ENCODE results near the gene CDH4. TPM values are rescaled to one million over a fixed set of nuclear protein-coding genes. Genes with fewer than 3 reads are reported as not detected.

Gene CDH4
- total and polyA plus RNA-seq, 2 of the 13 experiments (the other 11 are each of a cell fraction or from before 2014, with no cell fraction given), result not detected

- ATAC-seq, result no peak
- H3K36me3 ChIP-seq (replicated peaks in 1 of 2; ENCODE audit: control insufficient read depth in 1 of 2, insufficient read depth in 2 of 2, low read length in 2 of 2), result no peaks in the 10 kb centered on the region
- POLR2A ChIA-PET, result no interaction called here
- H3K4me1 ChIP-seq (ENCODE audit: insufficient read depth, low read length), result no peaks in the 10 kb centered on the region
- no peaks in the 10 kb centered on the region for H3K9me3 ChIP-seq (ENCODE audit: low read length)
- intact Hi-C loops (cut with micrococcal nuclease; ENCODE audit: unreplicated experiment) (no loop called here), in situ Hi-C loops (cut with HindIII; ENCODE audit: extremely low pct_ligation_motif_present, low pct_unique_long_range_greater_than_20kb) (no loop called here)
- no peaks in the 10 kb centered on the region for H3K79me2 ChIP-seq (ENCODE audit: insufficient read depth, low read length)
- H3K4me2 ChIP-seq (ENCODE audit: low read depth, low read length), result no peak overlapping the region
- DNase-seq (ENCODE audit: low spot score), result no peak
- H4K20me1 ChIP-seq (ENCODE audit: insufficient read depth, low read length), result peaks cover 5% of the 10 kb centered on the region; the same call in 1 of the 2 replicates
- CTCF ChIA-PET (ENCODE audit: low intra/inter-chr PET ratio, low total read pairs), result no interaction called here
- no peak overlapping the region for H3K4me3 ChIP-seq (replicated peaks in 1 of 3; ENCODE audit: insufficient read depth in 1 of 3, low read depth in 2 of 3, low read length in 3 of 3)
- TF ChIP-seq NR2F1 (CRISPR knock-in tag; IDR thresholded peaks at IDR 0.05), result no peak
- no peak for TF ChIP-seq SKIL (CRISPR knock-in tag; IDR thresholded peaks at IDR 0.05; ENCODE audit: borderline replicate concordance)
- 0 out of 2 replicates have a peak, but pooled peaks have one; percentile 82 for TF ChIP-seq EZH2 (conservative IDR thresholded peaks at IDR 0.05; ENCODE audit: low read depth, low read length)
- no peak overlapping the region for H2AFZ ChIP-seq (ENCODE audit: low read length)
- no peak for FAIRE-seq
- no TSS peak for BruUV-seq (replicated peaks)
- no peak overlapping the region for H3K27ac ChIP-seq (ENCODE audit: extremely low read length, insufficient read depth, low read length)
- no peak overlapping the region for H3K9ac ChIP-seq (ENCODE audit: insufficient read depth, low read depth, low read length)
- 17% methylated on average over 18 of the region's 18 CpGs for WGBS (ENCODE audit: low lambda C conversion rate)
- H3K27me3 ChIP-seq (ENCODE audit: control insufficient read depth in 1 of 2, insufficient read depth in 2 of 2, low read length in 2 of 2), result peaks cover 30 to 92% of the 10 kb centered on the region in 2 experiments
Observed at GRCh38 chr20:61763740-61764400, 511.8 kb downstream of the CDH4 start.

DNA sequence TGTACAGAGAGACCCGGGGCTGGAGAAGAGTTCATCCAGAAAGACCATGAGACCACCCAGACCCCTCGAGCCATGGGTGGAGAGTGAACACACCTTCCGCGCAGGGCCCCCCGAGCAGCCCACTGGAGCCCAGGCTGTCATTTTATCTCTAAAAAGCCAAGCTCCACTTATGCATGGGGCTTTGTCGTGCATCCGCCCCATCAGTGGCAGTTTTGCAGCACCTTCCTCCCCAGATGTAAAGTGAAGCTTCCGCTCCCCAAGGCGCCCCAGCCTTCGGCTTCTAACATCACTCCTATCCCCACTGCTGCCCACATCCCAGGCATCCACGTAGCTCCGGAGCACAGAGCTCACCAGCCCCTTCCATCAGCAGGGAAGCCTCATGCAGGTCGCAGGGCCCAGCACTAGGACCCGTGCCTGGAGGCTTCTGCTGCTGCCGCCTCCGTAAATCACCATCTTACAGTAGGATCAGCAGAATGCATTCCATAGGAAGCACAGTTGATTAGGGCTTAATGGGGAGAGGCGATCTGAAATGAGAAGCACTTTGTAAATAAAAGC lies 512.5 kb downstream of the CDH4 start:
- TF ChIP-seq ZNF776 (CRISPR knock-in tag; IDR thresholded peaks at IDR 0.05) (no peak), U2AF1 (optimal IDR thresholded peaks at IDR 0.05; ENCODE audit: low read depth, low read length) (no peak), ZNF12 (CRISPR knock-in tag; IDR thresholded peaks at IDR 0.05) (no peak), TERF1 (CRISPR knock-in tag; IDR thresholded peaks at IDR 0.05) (no peak)
- BruUV-seq (replicated peaks), result no TSS peak
- no peak for FAIRE-seq

More for the DNA sequence above, 512.5 kb downstream of the CDH4 start:
- 28% methylated on average over 17 of the region's 17 CpGs for WGBS (ENCODE audit: low lambda C conversion rate)
- Histone ChIP-seq H3K79me2 (ENCODE audit: insufficient read depth, low read length) (no peaks in the 10 kb centered on the region), H3K9ac (ENCODE audit: insufficient read depth, low read depth, low read length) (no peak overlapping the region), H3K27me3 (ENCODE audit: control insufficient read depth in 1 of 2, insufficient read depth in 2 of 2, low read length in 2 of 2) (peaks cover 26 to 92% of the 10 kb centered on the region in 2 experiments), H3K27ac (ENCODE audit: extremely low read length, insufficient read depth, low read length) (no peak overlapping the region), H2AFZ (ENCODE audit: low read length) (no peak overlapping the region), H3K9me3 (ENCODE audit: low read length) (no peaks in the 10 kb centered on the region), H3K36me3 (replicated peaks in 1 of 2; ENCODE audit: control insufficient read depth in 1 of 2, insufficient read depth in 2 of 2, low read length in 2 of 2) (no peaks in the 10 kb centered on the region), H3K4me2 (ENCODE audit: low read depth, low read length) (no peak overlapping the region), H3K4me1 (ENCODE audit: insufficient read depth, low read length) (no peaks in the 10 kb centered on the region), H3K4me3 (replicated peaks in 1 of 3; ENCODE audit: insufficient read depth in 1 of 3, low read depth in 2 of 3, low read length in 3 of 3) (no peak overlapping the region), H4K20me1 (ENCODE audit: insufficient read depth, low read length) (peaks cover 5% of the 10 kb centered on the region; the same call in 1 of the 2 replicates)
- no peak for ATAC-seq
- intact Hi-C loops (cut with micrococcal nuclease; ENCODE audit: unreplicated experiment), result no loop called here
- ChIA-PET POLR2A (no interaction called here), CTCF (ENCODE audit: low intra/inter-chr PET ratio, low total read pairs) (no interaction called here)
- DNase-seq (ENCODE audit: low spot score), result no peak
- in situ Hi-C loops (cut with HindIII; ENCODE audit: extremely low pct_ligation_motif_present, low pct_unique_long_range_greater_than_20kb), result no loop called here

All from HepG2 (cell line).